H1 (cell line): ENCODE results near the gene MXI1. TPM values are rescaled to one million over a fixed set of nuclear protein-coding genes. Genes with fewer than 3 reads are reported as not detected.

ENCODE experiments used
- GTF2F1 ChIP-seq: IDR thresholded peaks from 2 replicates; pipeline ENCODE4 v1.6.1; 2012; ENCODE audit warnings: low read depth, low read length, improper control_type of control experiment, borderline replicate concordance
- JUN ChIP-seq: IDR thresholded peaks from 2 replicates; pipeline ENCODE4 v1.6.1; 2011; ENCODE audit warnings: low read depth, mild to moderate bottlenecking, improper control_type of control experiment, low read length
- RFX5 ChIP-seq: IDR thresholded peaks from 2 replicates; pipeline ENCODE4 v1.6.1; 2011; ENCODE audit warnings: low read depth, low read length, improper control_type of control experiment, borderline replicate concordance
- SIX5 ChIP-seq: IDR thresholded peaks from 2 replicates; pipeline ENCODE4 v1.6.1; 2011; ENCODE audit warnings: mild to moderate bottlenecking, low read depth, low read length
- polyA plus RNA-seq, 7 experiments: library from polyadenylated mRNA; depleted of rRNA in 3 of 7; stranded (reverse) in 5 of 7; unstranded in 2 of 7; fragments of >200 nt in 5 of 7; fragments of 200-250 nt in 2 of 7; gene quantifications; 1 replicate in 5 of 7; 2 replicates in 1 of 7; 4 replicates in 1 of 7; pipeline versions ENCODE4 v1.2.1 to v1.2.3, GENCODE V29; 2011 to 2013; ENCODE audit warnings: missing spikeins in 2 of 7, mixed read lengths in 2 of 7
- total RNA-seq: library from RNA; stranded (reverse); fragmentation: NEBNext Ultra II Directional; extraction: Animal tissue kit (Norgen Biotek cat#: 25700); gene quantifications from 2 replicates; pipeline ENCODE4 v1.2.1, GENCODE V29; 2021
- TF ChIP-seq, protein P1 (sequence below): IDR thresholded peaks from 2 replicates; pipeline ENCODE4 v1.6.1; 2012; ENCODE audit warnings: inconsistent platforms

MXI1 gene
- total and polyA plus RNA-seq, 2 of the 8 experiments (the other 6 are each of a cell fraction or from before 2014, with no cell fraction given) = 5.7 to 8.8 TPM

GRCh38 chr10:110327262-110327914 lies 120.0 kb downstream of the MXI1 start (continued):
- TF ChIP-seq SIX5 (no peak), GTF2F1 (no peak), JUN (no peak), RFX5 (no peak)
- TF ChIP-seq, protein P1, sequence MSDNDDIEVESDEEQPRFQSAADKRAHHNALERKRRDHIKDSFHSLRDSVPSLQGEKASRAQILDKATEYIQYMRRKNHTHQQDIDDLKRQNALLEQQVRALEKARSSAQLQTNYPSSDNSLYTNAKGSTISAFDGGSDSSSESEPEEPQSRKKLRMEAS = no peak
